ENCODE results near the gene NOSIP.

Gene NOSIP

DNA sequence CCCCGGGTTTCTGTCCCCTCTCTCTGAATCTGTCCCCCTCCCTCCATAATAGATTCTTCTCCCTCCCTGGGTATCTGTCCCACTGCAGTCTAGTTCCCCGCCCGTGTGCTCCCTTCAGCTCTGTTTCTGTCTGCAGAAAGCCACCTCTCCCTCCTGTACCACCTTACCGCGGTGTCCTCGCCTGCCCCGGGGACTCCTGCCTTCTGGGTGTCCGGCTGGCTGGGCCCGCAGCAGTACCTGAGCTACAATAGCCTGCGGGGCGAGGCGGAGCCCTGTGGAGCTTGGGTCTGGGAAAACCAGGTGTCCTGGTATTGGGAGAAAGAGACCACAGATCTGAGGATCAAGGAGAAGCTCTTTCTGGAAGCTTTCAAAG is 66.6 kb downstream of the NOSIP start:
- Histone ChIP-seq H3K4me3 (ENCODE audit: low read length) (peak overlapping the region; percentile 70), H3K27ac (ENCODE audit: low read length) (no peak overlapping the region), H3K36me3 (ENCODE audit: control insufficient read depth, low read depth, low read length) (no peaks in the 10 kb centered on the region), H3K9ac (ENCODE audit: low read length) (peak overlapping the region; percentile 56), H3K4me1 (ENCODE audit: control insufficient read depth, low read depth, low read length) (no peaks in the 10 kb centered on the region), H3K9me3 (ENCODE audit: control insufficient read depth, low read depth, low read length) (no peaks in the 10 kb centered on the region), H3K27me3 (ENCODE audit: control insufficient read depth, insufficient read depth, low read length) (no peaks in the 10 kb centered on the region)

DNA sequence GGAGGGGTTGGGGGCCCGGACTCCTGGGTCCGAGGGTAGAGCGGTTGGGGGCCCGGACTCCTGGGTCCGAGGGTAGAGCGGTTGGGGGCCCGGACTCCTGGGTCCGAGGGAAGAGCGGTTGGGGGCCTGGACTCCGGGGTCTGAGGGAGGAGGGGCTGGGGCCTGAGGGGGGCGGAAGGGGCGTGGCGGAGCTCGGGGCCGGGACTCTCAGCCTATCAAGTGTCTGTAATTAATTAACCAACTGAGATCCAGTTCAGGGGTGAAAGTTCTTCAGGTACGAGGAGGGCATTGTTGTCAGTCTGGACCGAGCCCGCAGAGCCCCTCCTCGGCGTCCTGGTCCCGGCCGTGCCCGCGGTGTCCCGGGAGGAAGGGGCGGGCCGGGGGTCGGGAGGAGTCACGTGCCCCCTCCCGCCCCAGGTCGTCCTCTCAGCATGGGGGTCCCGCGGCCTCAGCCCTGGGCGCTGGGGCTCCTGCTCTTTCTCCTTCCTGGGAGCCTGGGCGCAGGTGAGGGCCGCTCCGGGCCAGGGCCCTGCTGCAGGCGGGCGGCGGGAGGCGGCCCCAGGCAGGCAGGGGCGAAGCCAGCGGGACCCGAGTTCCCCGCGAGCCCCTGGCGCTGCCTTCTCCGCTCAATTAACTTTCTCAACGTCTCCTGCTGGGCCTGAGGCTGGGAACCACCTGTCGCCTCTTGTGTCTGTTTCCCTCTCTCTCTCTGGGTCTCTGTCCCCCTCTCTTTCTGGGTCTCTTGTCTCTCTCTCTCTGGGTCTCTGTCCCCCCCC is 67.2 kb downstream of the NOSIP start:
- no peaks in the 10 kb centered on the region for H3K27me3 ChIP-seq (ENCODE audit: control insufficient read depth, insufficient read depth, low read length)
- peak overlapping the region; percentile 56 for H3K9ac ChIP-seq (ENCODE audit: low read length)
- no peaks in the 10 kb centered on the region for H3K4me1 ChIP-seq (ENCODE audit: control insufficient read depth, low read depth, low read length)
- no peak overlapping the region for H3K27ac ChIP-seq (ENCODE audit: low read length)
- H3K9me3 ChIP-seq (ENCODE audit: control insufficient read depth, low read depth, low read length), result no peaks in the 10 kb centered on the region
- no peaks in the 10 kb centered on the region for H3K36me3 ChIP-seq (ENCODE audit: control insufficient read depth, low read depth, low read length)
- peak overlapping the region; percentile 70 for H3K4me3 ChIP-seq (ENCODE audit: low read length)

DNA sequence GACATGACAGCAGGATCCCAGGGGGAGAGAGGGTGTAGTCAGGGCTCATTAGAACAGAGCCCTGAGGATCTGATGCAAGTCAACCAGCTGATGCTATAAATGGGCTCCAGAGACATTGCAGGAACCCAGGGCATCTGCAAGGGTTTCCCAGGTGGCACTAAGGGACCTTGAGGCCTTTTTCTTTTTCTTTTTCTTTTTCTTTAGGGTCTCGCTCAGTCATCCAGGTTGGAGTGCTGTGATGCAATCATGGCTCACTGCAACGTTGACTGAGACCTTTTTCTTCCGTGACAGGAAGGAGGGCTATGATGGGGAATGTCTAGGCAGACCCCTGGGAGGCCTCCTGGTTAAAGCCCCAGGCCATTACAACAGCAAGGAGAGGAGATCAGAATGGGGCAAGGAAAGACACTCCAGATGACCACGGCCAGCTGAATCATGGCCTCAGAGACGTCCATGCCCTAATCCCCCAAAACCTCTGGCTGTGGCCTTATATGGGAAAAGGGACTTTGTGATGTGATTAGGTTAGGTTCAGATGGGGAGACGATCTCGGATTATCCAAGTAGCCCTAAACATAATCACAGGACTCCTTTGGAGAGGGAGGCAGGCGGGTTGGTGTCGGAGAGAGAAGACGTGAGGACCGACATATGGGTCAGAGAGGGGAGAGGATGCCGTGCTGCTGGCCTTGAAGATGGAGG is 72.4 kb downstream of the NOSIP start:
- H3K27ac ChIP-seq (ENCODE audit: low read length), result no peak overlapping the region
- no peaks in the 10 kb centered on the region for H3K27me3 ChIP-seq (ENCODE audit: control insufficient read depth, insufficient read depth, low read length)
- no peak overlapping the region for H3K9ac ChIP-seq (ENCODE audit: low read length)
- H3K4me1 ChIP-seq (ENCODE audit: control insufficient read depth, low read depth, low read length), result no peaks in the 10 kb centered on the region
- no peaks in the 10 kb centered on the region for H3K9me3 ChIP-seq (ENCODE audit: control insufficient read depth, low read depth, low read length)
- H3K4me3 ChIP-seq (ENCODE audit: low read length), result no peak overlapping the region
- no peaks in the 10 kb centered on the region for H3K36me3 ChIP-seq (ENCODE audit: control insufficient read depth, low read depth, low read length)

DNA sequence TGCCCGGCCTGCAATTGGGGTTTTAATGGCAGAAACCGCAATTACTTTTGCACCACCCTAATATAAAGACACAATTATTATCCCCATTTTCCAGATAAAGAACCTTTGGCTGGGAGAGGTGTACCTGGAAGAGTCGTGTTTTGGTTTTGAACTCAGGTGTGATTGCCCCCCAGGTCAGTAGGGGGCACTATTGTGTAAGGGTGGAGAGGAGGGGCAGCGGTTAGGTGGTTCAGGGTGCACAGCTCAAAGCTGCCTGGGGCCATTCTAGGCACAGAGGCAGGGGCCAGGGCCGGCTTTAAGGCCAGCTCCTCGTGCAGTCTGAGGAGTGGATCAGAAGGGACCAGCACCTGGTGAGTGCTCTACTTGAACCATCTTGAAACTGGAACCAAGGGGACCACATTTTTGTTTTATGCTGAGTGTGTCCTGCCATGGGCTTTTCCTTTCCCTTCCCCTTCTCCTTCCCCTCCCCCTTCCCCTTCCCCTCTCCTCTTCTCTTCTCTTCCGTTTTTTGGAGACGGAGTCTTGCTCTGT is 73.7 kb downstream of the NOSIP start:
- Histone ChIP-seq H3K9me3 (ENCODE audit: control insufficient read depth, low read depth, low read length) (no peaks in the 10 kb centered on the region), H3K27me3 (ENCODE audit: control insufficient read depth, insufficient read depth, low read length) (no peaks in the 10 kb centered on the region), H3K36me3 (ENCODE audit: control insufficient read depth, low read depth, low read length) (no peaks in the 10 kb centered on the region), H3K27ac (ENCODE audit: low read length) (no peak overlapping the region), H3K4me3 (ENCODE audit: low read length) (no peak overlapping the region), H3K4me1 (ENCODE audit: control insufficient read depth, low read depth, low read length) (no peaks in the 10 kb centered on the region), H3K9ac (ENCODE audit: low read length) (no peak overlapping the region)

Measured in iPS-18a (cell line).